ENCODE measurements around the gene MS4A10. TPM values are rescaled to one million over a fixed set of nuclear protein-coding genes. Genes with fewer than 3 reads are reported as not detected.
A peak's percentile ranks its signal among the peaks of the same experiment; 100 is the strongest.

MS4A10 gene
- total RNA-seq, 1 donor from 2014 or later, result not detected

GRCh38 chr11:60763692-60764369, 21.3 kb upstream of the MS4A10 start:
- DNase-seq (ENCODE audit: low spot score), result peak; percentile 55
- intact Hi-C loops (cut with DNase I), result no loop called here

GRCh38 chr11:60764879-60765278, 20.3 kb upstream of the MS4A10 start:
- DNase-seq (ENCODE audit: low spot score), result no peak
- intact Hi-C loops (cut with DNase I), result no loop called here

GRCh38 chr11:60765355-60765754, 19.8 kb upstream of the MS4A10 start:
- DNase-seq (ENCODE audit: low spot score), result peak; percentile 19
- intact Hi-C loops (cut with DNase I), result no loop called here

GRCh38 chr11:60766547-60766946, 18.6 kb upstream of the MS4A10 start:
- intact Hi-C loops (cut with DNase I), result no loop called here
- DNase-seq (ENCODE audit: low spot score), result peak; percentile 49

- intact Hi-C loops (cut with DNase I), result no loop called here
- peak; percentile 22 for DNase-seq (ENCODE audit: low spot score)
Observed at GRCh38 chr11:60767388-60767811, 17.7 kb upstream of the MS4A10 start.

- DNase-seq (ENCODE audit: low spot score), result no peak
- intact Hi-C loops (cut with DNase I), result no loop called here
Observed at GRCh38 chr11:60768202-60768601, 16.9 kb upstream of the MS4A10 start.

- DNase-seq (ENCODE audit: low spot score), result no peak
- intact Hi-C loops (cut with DNase I), result no loop called here
Observed at GRCh38 chr11:60769273-60769672, 15.9 kb upstream of the MS4A10 start.

- intact Hi-C loops (cut with DNase I), result no loop called here
- DNase-seq (ENCODE audit: low spot score), result no peak
Observed at GRCh38 chr11:60769811-60770210, 15.3 kb upstream of the MS4A10 start.

GRCh38 chr11:60771146-60771545, 14.0 kb upstream of the MS4A10 start:
- intact Hi-C loops (cut with DNase I), result no loop called here
- DNase-seq (ENCODE audit: low spot score), result no peak

GRCh38 chr11:60771879-60772525, 13.1 kb upstream of the MS4A10 start:
- intact Hi-C loops (cut with DNase I), result no loop called here
- no peak for DNase-seq (ENCODE audit: low spot score)

- intact Hi-C loops (cut with DNase I), result no loop called here
Observed at GRCh38 chr11:60772666-60773065, 12.5 kb upstream of the MS4A10 start.

GRCh38 chr11:60774726-60775125, 10.4 kb upstream of the MS4A10 start:
- intact Hi-C loops (cut with DNase I), result loop anchor here (5.0 kb wide), 2 partner anchors 53 to 113 kb away; no protein-coding TSS in a partner anchor

More at GRCh38 chr11:60772666-60773065, 12.5 kb upstream of the MS4A10 start:
- no peak for DNase-seq (ENCODE audit: low spot score)

GRCh38 chr11:60775420-60775961, 9.6 kb upstream of the MS4A10 start:
- DNase-seq (ENCODE audit: low spot score), result no peak
- intact Hi-C loops (cut with DNase I), result loop anchor here (5.0 kb wide), 2 partner anchors 52 to 112 kb away; no protein-coding TSS in a partner anchor

More at GRCh38 chr11:60774726-60775125, 10.4 kb upstream of the MS4A10 start:
- no peak for DNase-seq (ENCODE audit: low spot score)

GRCh38 chr11:60776167-60776566, 9.0 kb upstream of the MS4A10 start:
- no peak for DNase-seq (ENCODE audit: low spot score)
- intact Hi-C loops (cut with DNase I), result loop anchor here (5.0 kb wide), 2 partner anchors 51 to 111 kb away; no protein-coding TSS in a partner anchor

- intact Hi-C loops (cut with DNase I), result loop anchor here (5.0 kb wide), 2 partner anchors 50 to 110 kb away; no protein-coding TSS in a partner anchor
- no peak for DNase-seq (ENCODE audit: low spot score)
Observed at GRCh38 chr11:60777106-60777505, 8.0 kb upstream of the MS4A10 start.

- intact Hi-C loops (cut with DNase I), result loop anchor here (5.0 kb wide), 2 partner anchors 50 to 110 kb away; no protein-coding TSS in a partner anchor
- DNase-seq (ENCODE audit: low spot score), result peak; percentile 65
Observed at GRCh38 chr11:60777572-60777971, 7.6 kb upstream of the MS4A10 start.

- intact Hi-C loops (cut with DNase I), result loop anchor here (5.0 kb wide), 1 partner anchor 117 kb away; no protein-coding TSS in a partner anchor
- peak; percentile 51 for DNase-seq (ENCODE audit: low spot score)
Observed at GRCh38 chr11:60780065-60780464, 5.1 kb upstream of the MS4A10 start.

GRCh38 chr11:60780774-60781173, 4.4 kb upstream of the MS4A10 start:
- no peak for DNase-seq (ENCODE audit: low spot score)
- intact Hi-C loops (cut with DNase I), result loop anchor here (5.0 kb wide), 1 partner anchor 117 kb away; no protein-coding TSS in a partner anchor

GRCh38 chr11:60781286-60781980, 3.7 kb upstream of the MS4A10 start:
- intact Hi-C loops (cut with DNase I), result loop anchor here (5.0 kb wide), 1 partner anchor 116 kb away; no protein-coding TSS in a partner anchor
- DNase-seq (ENCODE audit: low spot score), result no peak

- DNase-seq (ENCODE audit: low spot score), result no peak
- intact Hi-C loops (cut with DNase I), result loop anchor here (5.0 kb wide), 1 partner anchor 115 kb away; no protein-coding TSS in a partner anchor
Observed at GRCh38 chr11:60781981-60782316, 3.2 kb upstream of the MS4A10 start.

Measured in cardiac septum (tissue), 1 donor.